Astrocyte of the cerebellum (primary cell): ENCODE results near the gene RALGAPA2.

Experiments used
- DNase-seq: peaks from one replicate; pipeline ENCODE4 v3.0.0-alpha.2; 2011; ENCODE audit warnings: low read depth
- H3K4me3 ChIP-seq: 2 replicates; pipeline ENCODE4 v1.5.1; 2011; ENCODE audit warnings: mild to moderate bottlenecking, low read depth, low read length, moderate library complexity
- CTCF ChIP-seq: IDR thresholded peaks from 2 replicates; pipeline ENCODE4 v1.5.1; 2012; ENCODE audit warnings: low read length, low read depth, moderate library complexity, mild to moderate bottlenecking; ENCODE audit errors: missing control alignments
- in situ Hi-C: cut with HindIII; loops from 2 replicates; pipeline ENCODE4 v1.10.0; 2017; ENCODE audit warnings: low sequenced_read_pairs

Gene RALGAPA2

GRCh38 chr20:20366551-20366875 is 345.9 kb downstream of the RALGAPA2 start:
- in situ Hi-C loops, result loop anchor here (25.0 kb wide), 1 partner anchor 196 kb away; no protein-coding TSS in a partner anchor
- TF ChIP-seq CTCF, result no peak
- DNase-seq, result no peak
- no peak overlapping the region for H3K4me3 ChIP-seq

- no peak for DNase-seq
- in situ Hi-C loops, result loop anchor here (25.0 kb wide), 1 partner anchor 197 kb away; no protein-coding TSS in a partner anchor
- TF ChIP-seq CTCF, result no peak
- no peak overlapping the region for H3K4me3 ChIP-seq
Measured at GRCh38 chr20:20365480-20366161, 346.8 kb downstream of the RALGAPA2 start.

GRCh38 chr20:20364593-20365479 is 347.6 kb downstream of the RALGAPA2 start:
- no peak for DNase-seq
- no peak overlapping the region for H3K4me3 ChIP-seq
- in situ Hi-C loops, result loop anchor here (25.0 kb wide), 1 partner anchor 197 kb away; no protein-coding TSS in a partner anchor
- no peak for TF ChIP-seq CTCF

- no peak for TF ChIP-seq CTCF
- H3K4me3 ChIP-seq, result no peak overlapping the region
- no peak for DNase-seq
- in situ Hi-C loops, result loop anchor here (25.0 kb wide), 1 partner anchor 198 kb away; no protein-coding TSS in a partner anchor
Measured at GRCh38 chr20:20363799-20364592, 348.4 kb downstream of the RALGAPA2 start.

- no peak for DNase-seq
- in situ Hi-C loops, result loop anchor here (25.0 kb wide), 1 partner anchor 199 kb away; no protein-coding TSS in a partner anchor
- no peak overlapping the region for H3K4me3 ChIP-seq
- no peak for TF ChIP-seq CTCF
Measured at GRCh38 chr20:20363434-20363798, 349.0 kb downstream of the RALGAPA2 start.
